ENCODE results near the gene PLAC8. TPM values are rescaled to one million over a fixed set of nuclear protein-coding genes. Genes with fewer than 3 reads are reported as not detected.
A peak's percentile ranks its signal among the peaks of the same experiment; 100 is the strongest.
"Not testable (repeated sequence)": the region's sequence is repeated elsewhere in the genome, so short reads cannot be mapped to it uniquely, and the experiment has no call there.

The PLAC8 gene
- total and polyA plus RNA-seq, 2 of the 4 experiments (the other 2 are of a cell fraction), result not detected

DNA sequence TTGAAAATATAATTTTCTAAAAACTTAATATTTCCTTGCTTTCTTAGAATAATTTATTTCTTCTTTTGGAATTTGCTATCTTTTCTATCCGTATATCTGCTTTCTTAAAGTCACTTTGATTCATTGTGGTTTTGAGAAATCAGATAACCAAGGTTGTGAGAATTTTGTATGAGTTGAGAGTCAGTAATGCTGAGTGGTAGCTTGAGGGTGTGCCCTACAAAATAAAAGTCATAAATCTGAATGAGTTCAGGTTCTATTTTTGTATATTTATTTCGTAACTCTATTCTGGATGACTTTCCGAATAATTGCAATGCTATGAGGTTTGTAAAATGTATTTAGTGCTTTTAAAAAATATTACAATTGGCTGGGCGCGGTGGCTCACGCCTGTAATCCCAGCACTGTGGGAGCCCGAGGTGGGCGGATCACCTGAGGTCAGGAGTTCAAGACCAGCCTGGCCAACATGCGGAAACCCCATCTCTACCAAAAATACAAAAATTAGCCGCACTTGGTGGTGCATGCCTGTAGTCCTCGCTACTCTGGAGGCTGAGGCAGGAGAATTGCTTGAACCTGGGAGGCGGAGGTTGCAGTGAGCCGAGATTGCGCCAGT lies 70.6 kb downstream of the PLAC8 start:
- WGBS, 2 experiments (ENCODE audit: extremely low coverage in 2 of 2, insufficient read length in 1 of 2), result no CpG with 5 or more reads among the region's 14 CpGs
- no peak overlapping the region for H3K27ac ChIP-seq (ENCODE audit: insufficient read depth, low read length)
- H4K8ac ChIP-seq (ENCODE audit: low read depth in 2 of 2, low read length in 2 of 2), result no peak overlapping the region
- H4K20me1 ChIP-seq (ENCODE audit: insufficient read depth, low read length), result no peaks in the 10 kb centered on the region
- no peak overlapping the region for H2BK5ac ChIP-seq (ENCODE audit: low read depth, low read length, poor library complexity, severe bottlenecking)
- H3K27me3 ChIP-seq (ENCODE audit: control insufficient read depth, insufficient read depth, low read length), result no peaks in the 10 kb centered on the region
- no peaks in the 10 kb centered on the region for H3K9me3 ChIP-seq (ENCODE audit: control insufficient read depth, insufficient read depth, low read length)
- H2BK15ac ChIP-seq (ENCODE audit: low read depth, low read length), result no peak overlapping the region
- H2AFZ ChIP-seq (replicated peaks; ENCODE audit: low read length, poor library complexity), result no peak overlapping the region
- H3K4me2 ChIP-seq (ENCODE audit: low read depth, low read length), result no peak overlapping the region
- H3K79me1 ChIP-seq (ENCODE audit: low read depth in 1 of 2, low read length in 2 of 2), result peaks cover 20 to 40% of the 10 kb centered on the region in 2 experiments
- H2BK120ac ChIP-seq (ENCODE audit: low read depth, low read length), result no peak overlapping the region
- no peak overlapping the region for H3K23ac ChIP-seq (ENCODE audit: low read depth, low read length)
- H4K5ac ChIP-seq (ENCODE audit: low read depth, low read length), result no peak overlapping the region
- H3K18ac ChIP-seq (ENCODE audit: low read depth, low read length), result no peak overlapping the region
- no peak for ATAC-seq (ENCODE audit: low read depth)
- H2BK20ac ChIP-seq (ENCODE audit: low read depth, low read length), result no peak overlapping the region
- dilution Hi-C loops (cut with HindIII; ENCODE audit: low sequenced_read_pairs, unreplicated experiment) (no loop called here), intact Hi-C loops (cut with micrococcal nuclease) (no loop called here), in situ Hi-C loops (cut with MboI; ENCODE audit: low sequenced_read_pairs) (loop anchor here (25.0 kb wide), 1 partner anchor 607 kb away; the partner anchor contains the start of genes ENOPH1 and HNRNPDL)
- H3K9me1 ChIP-seq (ENCODE audit: insufficient read depth, low read length), result peaks cover 2% of the 10 kb centered on the region; the same call in 1 of the 2 replicates
- H3K4me3 ChIP-seq (ENCODE audit: insufficient read depth, low read depth, low read length), result no peak overlapping the region
- BruUV-seq (replicated peaks), result no TSS peak
- DNase-seq, result peak; percentile 44
- H3K9ac ChIP-seq (ENCODE audit: low read depth, low read length), result no peak overlapping the region
- H3K56ac ChIP-seq (ENCODE audit: extremely low read depth, insufficient read depth, low read length), result no peak overlapping the region
- POLR2A ChIA-PET (ENCODE audit: unreplicated experiment), result no interaction called here
- no peak overlapping the region for H2AK5ac ChIP-seq (ENCODE audit: low read depth, low read length)
- no peak overlapping the region for H4K91ac ChIP-seq (ENCODE audit: insufficient read depth, low read depth, low read length)
- H3K4me1 ChIP-seq (ENCODE audit: control insufficient read depth, insufficient read depth, low read length), result no peaks in the 10 kb centered on the region
- TF ChIP-seq CEBPB (IDR thresholded peaks at IDR 0.05; ENCODE audit: low read depth, low read length) (peak; percentile 31; the same call in 1 of the 2 replicates), MXI1 (IDR thresholded peaks at IDR 0.05; ENCODE audit: borderline replicate concordance, low read depth, low read length) (no peak), NFE2L2 (IDR thresholded peaks at IDR 0.05; ENCODE audit: low read depth, low read length) (no peak), RAD21 (IDR thresholded peaks at IDR 0.05; ENCODE audit: low read length) (no peak), MAFK (IDR thresholded peaks at IDR 0.05; ENCODE audit: low read depth, low read length) (0 out of 2 replicates have a peak, but pooled peaks have one; percentile 1)
- no peak overlapping the region for H2AK9ac ChIP-seq (replicated peaks; ENCODE audit: low read depth, low read length, poor library complexity)
- no peaks in the 10 kb centered on the region for H3K36me3 ChIP-seq (ENCODE audit: control insufficient read depth, insufficient read depth, low read length)
- CTCF ChIA-PET, result no interaction called here
- H3K4ac ChIP-seq (ENCODE audit: low read depth, low read length), result no peak overlapping the region
- H3K14ac ChIP-seq (replicated peaks; ENCODE audit: low read depth, low read length), result no peak overlapping the region

DNA sequence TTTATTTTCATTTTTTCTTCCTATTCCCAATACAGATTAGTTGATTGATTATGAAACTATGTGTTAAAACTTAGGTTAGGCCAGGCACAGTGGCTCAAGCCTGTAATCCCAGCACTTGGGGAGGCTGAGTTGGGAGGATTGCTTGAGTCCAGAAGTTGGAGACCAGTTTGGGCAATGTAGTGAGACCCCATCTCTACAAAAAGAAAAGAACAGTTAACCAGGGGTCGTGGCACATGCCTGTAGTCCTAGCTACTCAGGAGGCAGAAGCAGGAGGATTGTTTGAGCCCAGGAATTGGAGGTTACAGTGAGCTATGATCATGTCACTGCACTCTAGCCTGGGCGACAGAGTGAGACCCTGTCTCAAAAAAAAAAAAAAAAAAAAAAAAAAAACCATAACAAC lies 71.4 kb downstream of the PLAC8 start:
- in situ Hi-C loops (cut with MboI; ENCODE audit: low sequenced_read_pairs), result loop anchor here (25.0 kb wide), 1 partner anchor 606 kb away; the partner anchor contains the start of genes ENOPH1 and HNRNPDL
- dilution Hi-C loops (cut with HindIII; ENCODE audit: low sequenced_read_pairs, unreplicated experiment); intact Hi-C loops (cut with micrococcal nuclease); H2BK15ac ChIP-seq (ENCODE audit: low read depth, low read length); H3K4me3 ChIP-seq (ENCODE audit: insufficient read depth, low read depth, low read length); H2BK20ac ChIP-seq (ENCODE audit: low read depth, low read length); DNase-seq; H3K18ac ChIP-seq (ENCODE audit: low read depth, low read length); POLR2A ChIA-PET (ENCODE audit: unreplicated experiment); H4K5ac ChIP-seq (ENCODE audit: low read depth, low read length); H3K27me3 ChIP-seq (ENCODE audit: control insufficient read depth, insufficient read depth, low read length); H3K9me1 ChIP-seq (ENCODE audit: insufficient read depth, low read length); ATAC-seq (ENCODE audit: low read depth); H3K4me1 ChIP-seq (ENCODE audit: control insufficient read depth, insufficient read depth, low read length); H2AK9ac ChIP-seq (replicated peaks; ENCODE audit: low read depth, low read length, poor library complexity); H2AFZ ChIP-seq (replicated peaks; ENCODE audit: low read length, poor library complexity); H3K4me2 ChIP-seq (ENCODE audit: low read depth, low read length); H4K20me1 ChIP-seq (ENCODE audit: insufficient read depth, low read length); H4K91ac ChIP-seq (ENCODE audit: insufficient read depth, low read depth, low read length); CTCF ChIA-PET; H2BK120ac ChIP-seq (ENCODE audit: low read depth, low read length); H3K36me3 ChIP-seq (ENCODE audit: control insufficient read depth, insufficient read depth, low read length); H2BK5ac ChIP-seq (ENCODE audit: low read depth, low read length, poor library complexity, severe bottlenecking); H3K27ac ChIP-seq (ENCODE audit: insufficient read depth, low read length); H3K9me3 ChIP-seq (ENCODE audit: control insufficient read depth, insufficient read depth, low read length); H4K8ac ChIP-seq (ENCODE audit: low read depth in 2 of 2, low read length in 2 of 2); H3K14ac ChIP-seq (replicated peaks; ENCODE audit: low read depth, low read length); H3K56ac ChIP-seq (ENCODE audit: extremely low read depth, insufficient read depth, low read length); H3K4ac ChIP-seq (ENCODE audit: low read depth, low read length); H3K9ac ChIP-seq (ENCODE audit: low read depth, low read length); BruUV-seq (replicated peaks); H3K23ac ChIP-seq (ENCODE audit: low read depth, low read length); H2AK5ac ChIP-seq (ENCODE audit: low read depth, low read length): not testable (repeated sequence)
- WGBS, 2 experiments (ENCODE audit: extremely low coverage in 2 of 2, insufficient read length in 1 of 2), result no CpG with 5 or more reads among the region's 2 CpGs
- H3K79me1 ChIP-seq (ENCODE audit: low read depth in 1 of 2, low read length in 2 of 2), result peaks cover 22 to 41% of the 10 kb centered on the region in 2 experiments

Data from IMR-90 (cell line).